Measurements from ENCODE around the gene SNRPD2. TPM values are rescaled to one million over a fixed set of nuclear protein-coding genes. Genes with fewer than 3 reads are reported as not detected.

Gene SNRPD2
- total and polyA plus RNA-seq, 2 donors (not counting 1 experiment from before 2014, with no cell fraction given): 362 to 440 TPM

DNA sequence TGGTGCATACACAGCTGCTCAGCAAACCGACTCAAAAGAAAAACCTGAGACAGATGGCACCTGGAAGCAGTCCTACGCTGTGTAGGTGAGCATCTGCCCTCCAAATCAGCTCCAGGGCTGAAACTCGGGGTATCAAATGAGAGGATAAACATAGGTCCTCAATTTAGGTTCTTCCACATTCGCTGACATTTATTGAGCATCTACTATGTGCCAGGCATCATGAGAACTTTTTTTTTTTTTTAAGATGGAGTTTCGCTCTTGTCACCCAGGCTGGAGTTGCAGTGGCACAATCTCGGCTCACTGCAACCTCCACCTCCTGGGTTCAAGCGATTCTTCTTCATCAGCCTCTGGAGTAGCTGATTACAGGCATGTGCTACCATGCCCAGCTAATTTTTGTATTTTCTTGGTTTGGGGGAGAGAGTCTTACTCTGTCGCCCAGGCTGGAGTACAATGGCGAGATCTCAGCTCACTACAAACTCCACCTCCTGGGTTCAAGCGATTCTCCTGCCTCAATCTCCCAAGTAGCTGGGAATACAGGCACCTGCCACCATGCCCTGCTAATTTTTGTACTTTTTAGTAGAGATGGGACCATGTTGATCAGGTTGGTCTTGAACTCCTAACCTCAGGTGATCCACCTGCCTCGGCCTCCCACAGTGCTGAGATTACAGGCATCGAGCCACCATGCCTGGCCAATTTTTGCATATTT lies 14.1 kb upstream of the SNRPD2 start:
- no peaks in the 10 kb centered on the region for H3K79me2 ChIP-seq (ENCODE audit: control insufficient read depth, insufficient read depth, low read length)
- no peak overlapping the region for H3K4me2 ChIP-seq (ENCODE audit: extremely low read depth, insufficient read depth, low read length)
- no peak overlapping the region for H2AFZ ChIP-seq (ENCODE audit: low read length)
- H3K36me3 ChIP-seq (ENCODE audit: control insufficient read depth, insufficient read depth, low read length): peaks cover 2% of the 10 kb centered on the region
- H3K9me3 ChIP-seq (ENCODE audit: control insufficient read depth, insufficient read depth, low read depth, low read length): no peaks in the 10 kb centered on the region
- no peaks in the 10 kb centered on the region for H3K4me1 ChIP-seq (ENCODE audit: control insufficient read depth, extremely low read depth, insufficient read depth, low read length)
- no peak overlapping the region for H3K9ac ChIP-seq (ENCODE audit: insufficient read depth, low read length)
- H3K27me3 ChIP-seq (ENCODE audit: control insufficient read depth, insufficient read depth, low read length): no peaks in the 10 kb centered on the region
- TF ChIP-seq EZH2 (IDR thresholded peaks at IDR 0.05; ENCODE audit: low read length, missing control alignments): no peak
- TF ChIP-seq, protein P1, sequence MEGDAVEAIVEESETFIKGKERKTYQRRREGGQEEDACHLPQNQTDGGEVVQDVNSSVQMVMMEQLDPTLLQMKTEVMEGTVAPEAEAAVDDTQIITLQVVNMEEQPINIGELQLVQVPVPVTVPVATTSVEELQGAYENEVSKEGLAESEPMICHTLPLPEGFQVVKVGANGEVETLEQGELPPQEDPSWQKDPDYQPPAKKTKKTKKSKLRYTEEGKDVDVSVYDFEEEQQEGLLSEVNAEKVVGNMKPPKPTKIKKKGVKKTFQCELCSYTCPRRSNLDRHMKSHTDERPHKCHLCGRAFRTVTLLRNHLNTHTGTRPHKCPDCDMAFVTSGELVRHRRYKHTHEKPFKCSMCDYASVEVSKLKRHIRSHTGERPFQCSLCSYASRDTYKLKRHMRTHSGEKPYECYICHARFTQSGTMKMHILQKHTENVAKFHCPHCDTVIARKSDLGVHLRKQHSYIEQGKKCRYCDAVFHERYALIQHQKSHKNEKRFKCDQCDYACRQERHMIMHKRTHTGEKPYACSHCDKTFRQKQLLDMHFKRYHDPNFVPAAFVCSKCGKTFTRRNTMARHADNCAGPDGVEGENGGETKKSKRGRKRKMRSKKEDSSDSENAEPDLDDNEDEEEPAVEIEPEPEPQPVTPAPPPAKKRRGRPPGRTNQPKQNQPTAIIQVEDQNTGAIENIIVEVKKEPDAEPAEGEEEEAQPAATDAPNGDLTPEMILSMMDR (conservative IDR thresholded peaks at IDR 0.05 in 1 of 2, IDR thresholded peaks at IDR 0.05 in 1 of 2; ENCODE audit: low read depth in 1 of 2, low read length in 2 of 2): no peak
- no peak overlapping the region for H3K27ac ChIP-seq (ENCODE audit: insufficient read depth, low read length)
- H4K20me1 ChIP-seq (ENCODE audit: control insufficient read depth, extremely low read depth, insufficient read depth, low read length): no peaks in the 10 kb centered on the region
- no peak overlapping the region for H3K4me3 ChIP-seq (replicated peaks in 1 of 4; ENCODE audit: control extremely low read depth in 1 of 4, insufficient read depth in 1 of 4, low read depth in 3 of 4, low read length in 4 of 4)
- no peak for DNase-seq (ENCODE audit: low read depth in 2 of 2)

DNA sequence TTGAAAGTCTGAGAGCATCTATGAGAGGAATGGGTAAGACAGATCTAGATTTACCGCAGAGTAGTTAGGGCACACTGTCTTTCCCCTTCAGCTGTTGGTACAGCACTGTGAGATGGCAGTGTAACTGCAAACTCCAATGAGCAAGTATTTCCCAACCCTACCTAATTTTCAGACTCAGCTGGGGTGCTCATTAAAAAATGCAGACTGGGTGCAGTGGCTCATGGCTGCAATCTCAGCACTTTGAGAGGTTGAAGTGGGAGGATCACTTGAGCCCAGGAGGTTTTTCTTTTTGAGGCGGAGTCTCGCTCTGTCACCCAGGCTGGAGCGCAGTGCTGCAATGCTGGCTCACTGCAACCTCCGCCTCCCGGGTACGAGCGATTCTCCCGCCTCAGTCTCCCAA lies 13.4 kb upstream of the SNRPD2 start:
- H3K79me2 ChIP-seq (ENCODE audit: control insufficient read depth, insufficient read depth, low read length): no peaks in the 10 kb centered on the region
- H3K27ac ChIP-seq (ENCODE audit: insufficient read depth, low read length): no peak overlapping the region
- H3K4me2 ChIP-seq (ENCODE audit: extremely low read depth, insufficient read depth, low read length): no peak overlapping the region
- no peak overlapping the region for H2AFZ ChIP-seq (ENCODE audit: low read length)
- H3K27me3 ChIP-seq (ENCODE audit: control insufficient read depth, insufficient read depth, low read length): no peaks in the 10 kb centered on the region
- no peaks in the 10 kb centered on the region for H3K9me3 ChIP-seq (ENCODE audit: control insufficient read depth, insufficient read depth, low read depth, low read length)
- no peak for TF ChIP-seq EZH2 (IDR thresholded peaks at IDR 0.05; ENCODE audit: low read length, missing control alignments)
- TF ChIP-seq, protein P1 (conservative IDR thresholded peaks at IDR 0.05 in 1 of 2, IDR thresholded peaks at IDR 0.05 in 1 of 2; ENCODE audit: low read depth in 1 of 2, low read length in 2 of 2): no peak
- no peak overlapping the region for H3K4me3 ChIP-seq (replicated peaks in 1 of 4; ENCODE audit: control extremely low read depth in 1 of 4, insufficient read depth in 1 of 4, low read depth in 3 of 4, low read length in 4 of 4)
- peaks cover 2% of the 10 kb centered on the region for H3K36me3 ChIP-seq (ENCODE audit: control insufficient read depth, insufficient read depth, low read length)
- no peaks in the 10 kb centered on the region for H3K4me1 ChIP-seq (ENCODE audit: control insufficient read depth, extremely low read depth, insufficient read depth, low read length)
- no peak overlapping the region for H3K9ac ChIP-seq (ENCODE audit: insufficient read depth, low read length)
- DNase-seq (ENCODE audit: low read depth in 2 of 2): no peak
- H4K20me1 ChIP-seq (ENCODE audit: control insufficient read depth, extremely low read depth, insufficient read depth, low read length): no peaks in the 10 kb centered on the region

DNA sequence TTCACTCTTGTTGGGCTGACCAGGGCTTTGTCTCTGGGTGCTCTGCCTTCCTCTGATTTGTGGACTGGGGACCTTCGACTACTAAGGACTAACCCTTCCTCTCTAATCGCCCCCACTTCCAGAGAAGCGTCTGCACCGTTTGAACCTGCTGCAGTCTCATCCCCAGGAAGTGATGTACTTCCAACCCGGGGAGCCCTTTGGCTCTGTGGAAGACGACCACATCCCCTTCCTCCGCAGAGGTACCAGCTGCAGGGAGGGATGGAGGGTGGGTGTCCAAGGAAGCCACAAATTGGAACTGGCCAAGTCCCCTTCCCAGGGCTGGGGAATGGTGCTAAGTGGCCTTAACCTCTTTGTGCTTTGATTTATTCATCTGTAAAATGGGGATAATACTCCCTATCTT lies 9.9 kb upstream of the SNRPD2 start:
- DNase-seq (ENCODE audit: low read depth in 2 of 2): no peak
- no peak overlapping the region for H3K9ac ChIP-seq (ENCODE audit: insufficient read depth, low read length)
- TF ChIP-seq, protein P1 (conservative IDR thresholded peaks at IDR 0.05 in 1 of 2, IDR thresholded peaks at IDR 0.05 in 1 of 2; ENCODE audit: low read depth in 1 of 2, low read length in 2 of 2): no peak
- no peak for TF ChIP-seq EZH2 (IDR thresholded peaks at IDR 0.05; ENCODE audit: low read length, missing control alignments)

More for the DNA sequence above, 9.9 kb upstream of the SNRPD2 start:
- Histone ChIP-seq H4K20me1 (ENCODE audit: control insufficient read depth, extremely low read depth, insufficient read depth, low read length) (no peaks in the 10 kb centered on the region), H3K36me3 (ENCODE audit: control insufficient read depth, insufficient read depth, low read length) (peaks cover 2% of the 10 kb centered on the region), H3K4me1 (ENCODE audit: control insufficient read depth, extremely low read depth, insufficient read depth, low read length) (no peaks in the 10 kb centered on the region), H3K79me2 (ENCODE audit: control insufficient read depth, insufficient read depth, low read length) (no peaks in the 10 kb centered on the region), H2AFZ (ENCODE audit: low read length) (no peak overlapping the region), H3K4me3 (replicated peaks in 1 of 4; ENCODE audit: control extremely low read depth in 1 of 4, insufficient read depth in 1 of 4, low read depth in 3 of 4, low read length in 4 of 4) (no peak overlapping the region), H3K27me3 (ENCODE audit: control insufficient read depth, insufficient read depth, low read length) (no peaks in the 10 kb centered on the region), H3K4me2 (ENCODE audit: extremely low read depth, insufficient read depth, low read length) (no peak overlapping the region), H3K27ac (ENCODE audit: insufficient read depth, low read length) (no peak overlapping the region), H3K9me3 (ENCODE audit: control insufficient read depth, insufficient read depth, low read depth, low read length) (no peaks in the 10 kb centered on the region)

All from fibroblast of lung (primary cell).